PC-9 (cell line): Measurements from ENCODE around the gene FGD5. TPM values are rescaled to one million over a fixed set of nuclear protein-coding genes. Genes with fewer than 3 reads are reported as not detected.

Source experiments
- BruUV-seq: library from RNA; stranded (reverse); fragments of 400-500 nt; replicated peaks from 2 replicates; lab custom pipeline; 2021; lab: Mats Ljungman, UMichigan
- CTCF ChIA-PET: fragments of 300-600 bp; sonication (Branson Sonifier 250); formaldehyde crosslinking; loops from one replicate; lab custom pipeline; 2022; ENCODE audit warnings: antibody characterized with exemption; lab: Charles Lee
- POLR2A ChIA-PET: fragments of 300-600 bp; sonication (Branson Sonifier 250); formaldehyde crosslinking; loops from one replicate; lab custom pipeline; 2022; ENCODE audit warnings: antibody characterized with exemption; ENCODE audit not compliant: unreplicated experiment; lab: Charles Lee
- DNase-seq, 2 experiments: peaks; one replicate each; pipeline versions ENCODE4 v3.0.0 to v3.0.0-alpha.2; 2015 to 2022; ENCODE audit warnings: mixed read lengths in 1 of 2
- H2AFZ ChIP-seq: fragments of 200-600 bp; sonication (generic); 2 replicates; pipeline ENCODE4 v1.8.1; 2017; ENCODE audit warnings: antibody characterized with exemption
- H3F3A ChIP-seq: fragments of 200-600 bp; sonication (generic); 2 replicates; pipeline ENCODE4 v1.8.1; 2017; ENCODE audit warnings: antibody characterized with exemption, mild to moderate bottlenecking, low read depth; ENCODE audit not compliant: insufficient read depth
- H3K27ac ChIP-seq: fragments of 200-600 bp; sonication (generic); 2 replicates; pipeline ENCODE4 v1.6.1; 2016; ENCODE audit warnings: mixed run types
- H3K27me3 ChIP-seq: fragments of 200-600 bp; sonication (generic); 2 replicates; pipeline ENCODE4 v1.6.1; 2016; ENCODE audit warnings: low read depth, mixed run types; ENCODE audit not compliant: insufficient read depth
- H3K36me3 ChIP-seq: fragments of 200-600 bp; sonication (generic); 2 replicates; pipeline ENCODE4 v1.6.1; 2016; ENCODE audit warnings: low read depth, mixed run types
- H3K4me1 ChIP-seq: fragments of 200-600 bp; sonication (generic); replicated peaks from 2 replicates; pipeline ENCODE4 v1.6.1; 2016; ENCODE audit warnings: mixed run types; ENCODE audit not compliant: insufficient read depth
- H3K4me2 ChIP-seq: fragments of 200-600 bp; sonication (generic); 2 replicates; pipeline ENCODE4 v1.6.1; 2017; ENCODE audit warnings: mixed run types
- H3K4me3 ChIP-seq: fragments of 200-600 bp; sonication (generic); 2 replicates; pipeline ENCODE4 v1.6.1; 2016; ENCODE audit warnings: mixed run types
- H3K79me2 ChIP-seq: fragments of 200-600 bp; sonication (generic); 2 replicates; pipeline ENCODE4 v1.6.1; 2017; ENCODE audit warnings: low read depth, mixed run types
- H3K9me2 ChIP-seq: fragments of 200-600 bp; sonication (generic); 2 replicates; pipeline ENCODE4 v1.8.1; 2017; ENCODE audit warnings: mild to moderate bottlenecking; ENCODE audit not compliant: insufficient read depth
- H3K9me3 ChIP-seq: fragments of 200-600 bp; sonication (generic); 2 replicates; pipeline ENCODE4 v1.8.1; 2016; ENCODE audit warnings: low read depth; ENCODE audit not compliant: insufficient read depth
- H4K20me1 ChIP-seq: fragments of 200-600 bp; sonication (generic); 2 replicates; pipeline ENCODE4 v1.8.1; 2017; ENCODE audit not compliant: insufficient read depth
- EZH2 ChIP-seq: fragments of 200-600 bp; sonication (generic); IDR thresholded peaks from 2 replicates; pipeline ENCODE4 v1.8.0; 2017; ENCODE audit warnings: antibody characterized with exemption, low read depth
- intact Hi-C: fragments of 100-400 bp; cut with micrococcal nuclease; formaldehyde crosslinking; loops from one replicate; pipeline ENCODE4 v1.10.0; 2022; ENCODE audit not compliant: unreplicated experiment
- total RNA-seq: library from RNA; stranded (reverse); gene quantifications from 2 replicates; pipeline ENCODE4 v1.2.3, GENCODE V29; 2021
- TF ChIP-seq, protein P1 (sequence below): fragments of 200-600 bp; sonication (generic); conservative IDR thresholded peaks from 2 replicates; pipeline ENCODE4 v1.6.1; 2017; ENCODE audit warnings: mixed run types, antibody characterized with exemption, mild to moderate bottlenecking, moderate library complexity

Gene FGD5
- total RNA-seq, 1 experiment from 2014 or later, result not detected

DNA sequence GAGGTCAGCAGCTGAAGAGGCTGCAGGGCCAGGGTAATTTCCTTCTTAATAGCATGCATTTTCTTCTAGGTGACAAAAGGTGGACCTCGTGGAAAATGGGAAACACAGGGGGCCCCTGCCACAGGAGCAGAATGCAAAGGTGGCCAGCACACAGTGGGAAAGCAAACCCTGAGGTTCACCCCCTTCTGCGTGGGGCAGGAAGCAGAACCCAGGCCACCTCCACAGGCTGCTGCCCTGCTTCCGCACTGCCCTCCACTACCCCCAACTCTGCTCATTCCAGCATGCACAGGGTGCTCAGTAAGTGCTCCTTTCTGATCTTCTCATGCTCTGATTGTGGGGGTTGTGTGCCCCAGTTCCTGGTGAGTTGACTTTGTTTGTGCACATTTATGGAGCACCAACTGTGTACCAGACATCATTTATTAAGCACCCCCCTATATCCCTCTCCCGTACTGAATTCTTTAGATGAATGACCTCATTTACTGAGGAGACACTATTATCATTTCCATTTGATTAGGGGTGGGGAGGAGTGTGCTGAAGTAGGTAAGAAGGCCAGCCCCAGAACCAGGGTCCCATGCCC is 12.7 kb upstream of the FGD5 start:
- no peaks in the 10 kb centered on the region for H3K4me1 ChIP-seq
- CTCF ChIA-PET, result no interaction called here
- H3K27me3 ChIP-seq, result 0 out of 2 replicates have a peak, but pooled peaks cover 5% of the 10 kb centered on the region
- no peaks in the 10 kb centered on the region for H3K9me2 ChIP-seq
- BruUV-seq, result no TSS peak
- no peaks in the 10 kb centered on the region for H3K36me3 ChIP-seq
- no peak overlapping the region for H2AFZ ChIP-seq
- POLR2A ChIA-PET, result no interaction called here
- no peaks in the 10 kb centered on the region for H3K9me3 ChIP-seq
- no peaks in the 10 kb centered on the region for H3F3A ChIP-seq
- no peak overlapping the region for H3K27ac ChIP-seq
- intact Hi-C loops, result no loop called here
- no peak overlapping the region for H3K4me3 ChIP-seq
- no peak for DNase-seq
- TF ChIP-seq, protein P1, sequence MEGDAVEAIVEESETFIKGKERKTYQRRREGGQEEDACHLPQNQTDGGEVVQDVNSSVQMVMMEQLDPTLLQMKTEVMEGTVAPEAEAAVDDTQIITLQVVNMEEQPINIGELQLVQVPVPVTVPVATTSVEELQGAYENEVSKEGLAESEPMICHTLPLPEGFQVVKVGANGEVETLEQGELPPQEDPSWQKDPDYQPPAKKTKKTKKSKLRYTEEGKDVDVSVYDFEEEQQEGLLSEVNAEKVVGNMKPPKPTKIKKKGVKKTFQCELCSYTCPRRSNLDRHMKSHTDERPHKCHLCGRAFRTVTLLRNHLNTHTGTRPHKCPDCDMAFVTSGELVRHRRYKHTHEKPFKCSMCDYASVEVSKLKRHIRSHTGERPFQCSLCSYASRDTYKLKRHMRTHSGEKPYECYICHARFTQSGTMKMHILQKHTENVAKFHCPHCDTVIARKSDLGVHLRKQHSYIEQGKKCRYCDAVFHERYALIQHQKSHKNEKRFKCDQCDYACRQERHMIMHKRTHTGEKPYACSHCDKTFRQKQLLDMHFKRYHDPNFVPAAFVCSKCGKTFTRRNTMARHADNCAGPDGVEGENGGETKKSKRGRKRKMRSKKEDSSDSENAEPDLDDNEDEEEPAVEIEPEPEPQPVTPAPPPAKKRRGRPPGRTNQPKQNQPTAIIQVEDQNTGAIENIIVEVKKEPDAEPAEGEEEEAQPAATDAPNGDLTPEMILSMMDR, result no peak
- TF ChIP-seq EZH2, result no peak
- H3K79me2 ChIP-seq, result no peaks in the 10 kb centered on the region
- no peak overlapping the region for H3K4me2 ChIP-seq
- no peaks in the 10 kb centered on the region for H4K20me1 ChIP-seq

DNA sequence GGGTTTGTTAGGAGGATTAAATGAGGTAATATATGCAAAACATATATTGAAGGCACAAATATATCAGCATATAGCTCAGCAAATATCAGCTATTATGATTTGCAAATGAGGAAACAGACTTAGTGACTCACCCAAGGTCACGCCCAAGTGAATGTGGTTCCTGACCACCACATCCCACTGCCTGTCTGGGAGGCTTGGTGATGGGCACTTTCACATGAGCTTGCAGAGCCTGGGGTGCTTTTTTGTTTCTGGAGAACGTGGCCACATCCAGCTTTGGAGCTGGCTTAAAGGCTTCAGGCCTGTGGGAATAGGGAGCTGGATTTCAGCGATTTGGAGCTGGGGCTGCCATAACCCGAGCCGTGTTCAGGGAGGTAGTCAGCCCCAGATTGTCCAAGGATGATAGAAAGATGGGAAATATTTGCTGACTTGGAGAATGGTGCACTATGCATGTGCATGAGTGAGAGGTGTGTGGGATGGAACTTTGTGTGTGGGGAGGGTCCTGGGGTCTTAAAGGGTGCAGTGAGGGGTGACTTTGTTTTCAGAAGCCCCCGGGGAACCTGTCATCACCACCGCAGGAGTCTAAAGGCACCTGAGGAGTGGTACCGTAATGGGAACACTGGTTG is 12.0 kb upstream of the FGD5 start:
- intact Hi-C loops, result no loop called here
- Histone ChIP-seq H3K36me3 (no peaks in the 10 kb centered on the region), H3K79me2 (no peaks in the 10 kb centered on the region), H3K9me2 (no peaks in the 10 kb centered on the region), H3K4me3 (no peak overlapping the region), H4K20me1 (no peaks in the 10 kb centered on the region), H3F3A (no peaks in the 10 kb centered on the region), H3K9me3 (no peaks in the 10 kb centered on the region), H3K27ac (no peak overlapping the region), H3K4me1 (no peaks in the 10 kb centered on the region), H3K4me2 (no peak overlapping the region), H3K27me3 (0 out of 2 replicates have a peak, but pooled peaks cover 5% of the 10 kb centered on the region), H2AFZ (no peak overlapping the region)
- no peak for TF ChIP-seq EZH2
- TF ChIP-seq, protein P1, result no peak
- BruUV-seq, result no TSS peak
- ChIA-PET POLR2A (no interaction called here), CTCF (no interaction called here)
- DNase-seq, result peak in 1 of 2 experiments; percentile 62

DNA sequence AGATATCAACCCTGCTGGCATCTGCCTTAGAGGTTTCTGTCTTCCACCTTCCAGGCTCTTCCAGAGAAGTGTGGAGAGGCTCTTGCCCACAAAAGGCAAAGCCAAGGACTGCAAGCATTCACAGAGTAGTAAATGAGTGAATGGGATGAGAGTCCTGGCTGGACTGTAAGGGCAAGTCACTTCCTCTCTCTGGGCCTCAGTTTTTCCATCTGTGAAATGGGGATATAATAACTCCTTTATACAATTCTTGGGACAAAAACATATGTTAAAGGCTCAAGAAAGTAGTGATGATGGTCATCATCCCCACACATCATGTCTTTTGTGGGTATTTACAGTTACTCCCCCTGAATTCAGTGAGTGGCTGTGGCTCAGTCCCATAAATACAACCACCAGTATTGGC is 10.7 kb upstream of the FGD5 start:
- H2AFZ ChIP-seq, result no peak overlapping the region
- no peaks in the 10 kb centered on the region for H3K4me1 ChIP-seq
- no peaks in the 10 kb centered on the region for H3K9me3 ChIP-seq
- no peaks in the 10 kb centered on the region for H4K20me1 ChIP-seq
- H3K36me3 ChIP-seq, result no peaks in the 10 kb centered on the region
- no peak overlapping the region for H3K4me2 ChIP-seq
- H3K27me3 ChIP-seq, result 0 out of 2 replicates have a peak, but pooled peaks cover under 1% of the 10 kb centered on the region
- CTCF ChIA-PET, result no interaction called here
- DNase-seq, result no peak
- no peak overlapping the region for H3K27ac ChIP-seq
- no peaks in the 10 kb centered on the region for H3K79me2 ChIP-seq
- BruUV-seq, result no TSS peak
- no peak for TF ChIP-seq EZH2
- TF ChIP-seq, protein P1, result no peak
- H3K9me2 ChIP-seq, result no peaks in the 10 kb centered on the region
- no peaks in the 10 kb centered on the region for H3F3A ChIP-seq
- POLR2A ChIA-PET, result no interaction called here
- intact Hi-C loops, result no loop called here
- H3K4me3 ChIP-seq, result no peak overlapping the region
